Large intestine (tissue), 3 donors: ENCODE measurements around the gene CD300H. TPM values are rescaled to one million over a fixed set of nuclear protein-coding genes. Genes with fewer than 3 reads are reported as not detected.
"Not testable (repeated sequence)": the region's sequence is repeated elsewhere in the genome, so short reads cannot be mapped to it uniquely, and the experiment has no call there.

Experiments used
- DNase-seq, 2 donors: peaks; one replicate each; pipeline versions ENCODE4 v3.0.0 to v3.0.0-alpha.2; 2013
- H3K27ac ChIP-seq: one replicate; pipeline ENCODE4 v1.5.1; 2013; ENCODE audit warnings: low read length
- H3K27me3 ChIP-seq: 2 replicates; pipeline ENCODE4 v1.6.1; 2013; ENCODE audit warnings: low read length; ENCODE audit not compliant: control insufficient read depth, insufficient read depth
- H3K36me3 ChIP-seq: 2 replicates; pipeline ENCODE4 v1.6.1; 2013; ENCODE audit warnings: low read length; ENCODE audit not compliant: control insufficient read depth, insufficient read depth
- H3K4me1 ChIP-seq: one replicate; pipeline ENCODE4 v1.6.1; 2013; ENCODE audit warnings: low read length; ENCODE audit not compliant: control insufficient read depth, insufficient read depth
- H3K4me3 ChIP-seq: one replicate; pipeline ENCODE4 v1.5.1; 2013; ENCODE audit warnings: low read length
- H3K9me3 ChIP-seq: one replicate; pipeline ENCODE4 v1.6.1; 2013; ENCODE audit warnings: mild to moderate bottlenecking, low read depth, low read length, moderate library complexity; ENCODE audit not compliant: control insufficient read depth
- WGBS: methylation state at CpG from one replicate; pipeline ENCODE4 v1.1.5; 2013; ENCODE audit warnings: low lambda C conversion rate; ENCODE audit not compliant: insufficient coverage; 5-methylcytosine and 5-hydroxymethylcytosine counted together
- polyA plus RNA-seq: library from polyadenylated mRNA; unstranded; fragments of 120-200 nt; gene quantifications from one replicate; pipeline ENCODE4 v1.2.1, GENCODE V29; 2013

CD300H gene
- polyA plus RNA-seq, 1 donor, result 0.15 TPM

DNA sequence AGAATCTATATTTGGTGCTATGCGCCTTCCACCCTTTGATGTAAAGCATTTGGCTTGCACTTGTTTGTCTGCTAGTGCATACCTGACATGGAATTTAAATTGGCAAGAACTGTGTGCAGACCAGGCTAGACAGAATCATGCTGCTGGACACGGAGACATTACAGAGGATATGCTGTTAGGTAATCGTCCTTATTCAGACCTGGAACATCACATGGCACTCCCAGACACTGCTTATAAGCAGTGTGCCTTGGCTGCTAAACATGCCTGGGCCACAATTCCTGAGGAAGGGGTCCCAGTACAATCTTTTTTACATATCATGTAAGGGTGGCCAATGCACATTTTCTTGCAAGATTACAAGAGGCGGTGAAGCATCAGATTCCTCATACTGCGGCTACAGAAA, 18.4 kb upstream of the CD300H start:
- no peak overlapping the region for H3K4me3 ChIP-seq
- H3K27me3 ChIP-seq, result no peaks in the 10 kb centered on the region
- DNase-seq, result no peak
- H3K4me1 ChIP-seq, result no peaks in the 10 kb centered on the region
- WGBS, result no CpG with 5 or more reads among the region's 5 CpGs
- H3K27ac ChIP-seq, result no peak overlapping the region
- H3K9me3 ChIP-seq, result no peaks in the 10 kb centered on the region
- no peaks in the 10 kb centered on the region for H3K36me3 ChIP-seq

DNA sequence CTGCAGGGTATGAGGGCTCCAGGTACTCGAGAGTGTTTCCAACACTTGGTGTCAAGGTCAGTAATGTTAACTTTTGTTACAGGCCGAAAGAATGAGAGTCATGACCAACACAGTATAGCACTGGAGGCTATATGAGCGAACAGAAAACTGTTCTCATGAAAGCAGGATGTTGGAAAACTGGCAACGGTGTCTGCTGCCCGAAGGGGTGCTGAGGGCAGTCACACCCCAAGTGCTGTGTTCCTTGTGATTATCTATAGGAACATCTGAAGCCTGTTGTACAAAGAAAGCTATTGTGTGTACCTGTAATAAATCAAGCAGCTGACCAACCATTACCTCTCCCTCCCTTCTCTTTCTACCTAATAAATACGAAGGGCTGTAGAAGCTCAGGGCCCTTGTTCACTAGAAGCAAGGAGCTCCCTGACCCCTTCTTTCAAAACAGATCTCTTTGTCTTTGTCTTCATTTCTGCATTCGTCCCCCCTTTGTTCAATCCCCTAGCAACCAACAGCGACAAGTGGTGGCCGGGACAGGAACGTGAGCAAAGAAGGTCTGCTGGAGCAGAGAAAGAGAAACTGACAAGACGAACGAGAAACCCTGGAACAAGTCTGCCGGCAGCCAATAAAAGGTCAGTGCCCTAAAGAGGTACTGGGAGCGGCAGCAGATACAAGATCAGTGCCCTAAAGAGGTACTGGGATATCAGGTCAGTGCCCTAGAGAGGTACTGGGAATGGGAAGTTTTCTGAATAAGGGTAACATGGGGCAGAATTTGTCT, 17.2 kb upstream of the CD300H start:
- H3K4me3 ChIP-seq, result no peak overlapping the region
- no peak for DNase-seq

DNA sequence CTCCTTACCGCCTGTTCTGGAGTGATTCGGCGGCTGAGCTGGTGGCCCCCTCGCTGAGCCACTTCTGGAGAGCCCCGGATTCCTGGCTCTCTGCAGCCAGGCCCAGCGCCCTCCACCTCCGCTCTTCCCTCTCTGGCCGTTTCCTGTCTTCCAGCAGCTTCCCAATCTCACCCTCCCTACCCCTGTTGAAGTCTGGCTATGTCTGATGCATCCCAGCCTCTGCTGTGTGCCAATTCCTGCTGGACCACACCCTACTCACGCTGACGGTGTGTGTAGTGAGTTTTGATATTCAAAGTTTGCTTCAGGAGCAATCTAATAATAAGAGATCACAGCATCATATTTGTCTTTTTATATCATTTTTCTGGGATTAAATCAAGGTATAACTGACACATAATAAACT, 15.3 kb upstream of the CD300H start:
- Histone ChIP-seq H3K27me3 (no peaks in the 10 kb centered on the region), H3K9me3 (no peaks in the 10 kb centered on the region), H3K27ac (no peak overlapping the region), H3K4me3 (no peak overlapping the region), H3K4me1 (no peaks in the 10 kb centered on the region), H3K36me3 (no peaks in the 10 kb centered on the region)
- DNase-seq, result no peak
- WGBS, result 82% methylated on average over 2 of the region's 10 CpGs

More for the DNA sequence above, 17.2 kb upstream of the CD300H start:
- no peaks in the 10 kb centered on the region for H3K4me1 ChIP-seq
- H3K9me3 ChIP-seq, result no peaks in the 10 kb centered on the region
- no peaks in the 10 kb centered on the region for H3K36me3 ChIP-seq
- H3K27ac ChIP-seq, result no peak overlapping the region
- no CpG with 5 or more reads among the region's 14 CpGs for WGBS
- H3K27me3 ChIP-seq, result no peaks in the 10 kb centered on the region

DNA sequence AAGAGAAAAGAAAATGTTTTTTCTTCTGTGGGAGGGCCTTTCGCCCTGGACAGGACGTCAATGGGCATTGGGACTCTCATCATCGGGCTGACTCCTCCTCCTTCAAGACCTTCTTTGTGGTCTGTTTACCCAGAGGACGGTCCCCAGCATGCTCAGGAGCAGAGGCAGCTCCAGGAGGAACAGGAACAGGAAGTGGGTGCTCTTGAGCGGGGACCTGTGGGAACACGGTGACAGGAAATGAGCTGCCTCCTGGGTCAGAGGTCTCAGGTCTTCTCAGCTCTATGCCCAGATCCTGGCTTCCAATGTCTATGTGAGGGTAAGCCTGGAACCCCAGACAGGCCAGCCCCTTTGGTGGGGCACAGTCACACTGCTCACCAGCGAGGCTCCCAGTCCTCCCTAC, 12.6 kb upstream of the CD300H start:
- Histone ChIP-seq H3K4me3 (no peak overlapping the region), H3K27ac (no peak overlapping the region), H3K27me3 (no peaks in the 10 kb centered on the region), H3K9me3 (no peaks in the 10 kb centered on the region), H3K4me1 (no peaks in the 10 kb centered on the region), H3K36me3 (no peaks in the 10 kb centered on the region)
- no peak for DNase-seq
- WGBS, result 87% methylated on average over 3 of the region's 7 CpGs

DNA sequence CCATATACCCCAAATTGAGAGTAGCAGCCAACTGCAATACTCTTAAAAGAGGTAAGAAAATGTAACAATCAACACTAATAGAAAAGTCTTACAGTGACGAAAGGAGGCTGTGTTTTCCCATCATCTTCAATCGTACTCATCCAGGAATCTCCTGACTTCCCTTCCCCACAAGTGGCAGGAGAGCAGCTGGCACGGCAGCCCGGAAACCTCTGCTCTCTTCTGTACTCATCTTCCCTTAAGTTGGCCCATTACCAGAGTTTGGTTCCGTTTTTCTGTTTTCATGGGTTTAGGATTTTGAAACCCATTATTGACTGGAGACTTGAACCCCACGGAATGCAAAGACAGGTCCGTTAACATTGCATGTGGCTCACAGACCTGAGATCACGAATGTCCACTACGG, 11.7 kb upstream of the CD300H start:
- H3K27ac ChIP-seq, result no peak overlapping the region
- 100% methylated on average over 1 of the region's 9 CpGs for WGBS
- H3K9me3 ChIP-seq, result no peaks in the 10 kb centered on the region
- H3K36me3 ChIP-seq, result no peaks in the 10 kb centered on the region
- H3K4me3 ChIP-seq, result no peak overlapping the region
- H3K27me3 ChIP-seq, result no peaks in the 10 kb centered on the region
- DNase-seq, result no peak
- no peaks in the 10 kb centered on the region for H3K4me1 ChIP-seq

DNA sequence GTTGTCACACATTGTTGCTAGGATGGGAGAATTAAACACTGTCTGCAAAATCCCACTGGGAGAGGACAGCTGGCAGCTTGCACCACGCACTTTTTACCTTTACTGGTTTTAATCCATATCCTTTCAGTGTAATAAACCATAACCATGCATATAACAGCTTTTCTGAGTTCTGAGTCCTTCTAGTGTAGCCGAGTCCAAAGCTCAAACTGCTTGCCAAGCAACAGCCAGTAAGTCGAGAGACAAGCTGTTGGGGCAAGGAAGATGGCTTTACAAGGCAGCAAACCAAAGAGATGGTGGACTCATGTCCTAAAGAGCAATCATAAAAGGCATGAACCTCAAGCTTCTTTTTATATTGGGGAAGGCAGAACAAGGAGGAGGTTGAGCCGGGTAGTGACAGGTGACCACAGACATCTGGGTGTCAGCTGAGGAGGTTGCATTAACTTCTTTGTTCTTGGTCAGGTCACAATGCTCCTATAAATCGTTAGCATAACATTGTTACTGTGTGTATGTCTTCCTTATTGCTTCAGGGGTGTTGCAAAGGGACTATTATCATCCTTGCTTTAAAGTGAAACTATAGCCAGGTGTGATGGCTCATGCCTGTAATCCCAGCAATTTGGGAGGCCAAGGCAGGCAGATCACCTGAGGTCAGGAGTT, 7.3 kb upstream of the CD300H start:
- no peaks in the 10 kb centered on the region for H3K36me3 ChIP-seq
- peaks cover 2% of the 10 kb centered on the region for H3K27me3 ChIP-seq
- no peak overlapping the region for H3K27ac ChIP-seq
- H3K4me3 ChIP-seq, result no peak overlapping the region
- H3K4me1 ChIP-seq, result no peaks in the 10 kb centered on the region
- DNase-seq, result peak in 1 of 2 donors; percentile 16
- no CpG with 5 or more reads among the region's 5 CpGs for WGBS
- H3K9me3 ChIP-seq, result no peaks in the 10 kb centered on the region

DNA sequence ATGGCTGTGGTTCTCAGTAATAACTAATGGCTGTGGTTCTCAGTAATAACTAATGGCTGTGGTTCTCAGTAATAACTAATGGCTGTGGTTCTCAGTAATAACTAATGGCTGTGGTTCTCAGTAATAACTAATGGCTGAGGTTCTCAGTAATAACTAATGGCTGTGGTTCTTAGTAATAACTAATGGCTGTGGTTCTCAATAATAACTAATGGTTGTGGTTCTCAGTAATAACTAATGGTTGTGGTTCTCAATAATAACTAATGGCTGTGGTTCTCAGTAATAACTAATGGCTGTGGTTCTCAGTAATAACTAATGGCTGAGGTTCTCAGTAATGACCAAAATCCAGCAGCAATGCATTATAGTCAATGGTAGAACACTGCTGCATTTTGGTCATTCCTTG, 6.3 kb upstream of the CD300H start:
- H3K27me3 ChIP-seq, H3K4me3 ChIP-seq, H3K36me3 ChIP-seq, H3K4me1 ChIP-seq, H3K9me3 ChIP-seq, H3K27ac ChIP-seq, DNase-seq: not testable (repeated sequence)

DNA sequence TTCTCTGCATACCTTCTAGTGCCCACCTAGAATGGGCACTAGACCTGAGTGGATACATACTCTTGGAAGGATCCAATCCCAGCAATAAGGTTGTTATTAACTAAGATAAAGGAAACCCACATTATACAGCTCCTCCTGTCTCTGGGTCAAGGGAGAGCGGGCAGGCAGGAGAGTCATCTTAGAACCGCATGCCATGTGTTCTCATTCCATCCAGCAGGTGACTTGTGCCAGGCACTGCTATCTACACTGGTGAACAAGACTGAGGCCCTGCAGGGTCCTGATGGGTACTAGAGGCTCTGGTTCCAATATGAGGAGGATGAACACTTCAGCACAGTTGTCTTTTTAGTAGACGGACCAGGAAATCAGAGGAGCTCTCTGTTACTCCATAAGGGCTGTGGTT, 5.9 kb upstream of the CD300H start:
- H3K36me3 ChIP-seq, result no peaks in the 10 kb centered on the region
- H3K27ac ChIP-seq, result no peak overlapping the region
- peaks cover 2% of the 10 kb centered on the region for H3K27me3 ChIP-seq
- no CpG with 5 or more reads among the region's 3 CpGs for WGBS
- H3K4me1 ChIP-seq, result no peaks in the 10 kb centered on the region
- no peak for DNase-seq
- no peaks in the 10 kb centered on the region for H3K9me3 ChIP-seq
- H3K4me3 ChIP-seq, result no peak overlapping the region

DNA sequence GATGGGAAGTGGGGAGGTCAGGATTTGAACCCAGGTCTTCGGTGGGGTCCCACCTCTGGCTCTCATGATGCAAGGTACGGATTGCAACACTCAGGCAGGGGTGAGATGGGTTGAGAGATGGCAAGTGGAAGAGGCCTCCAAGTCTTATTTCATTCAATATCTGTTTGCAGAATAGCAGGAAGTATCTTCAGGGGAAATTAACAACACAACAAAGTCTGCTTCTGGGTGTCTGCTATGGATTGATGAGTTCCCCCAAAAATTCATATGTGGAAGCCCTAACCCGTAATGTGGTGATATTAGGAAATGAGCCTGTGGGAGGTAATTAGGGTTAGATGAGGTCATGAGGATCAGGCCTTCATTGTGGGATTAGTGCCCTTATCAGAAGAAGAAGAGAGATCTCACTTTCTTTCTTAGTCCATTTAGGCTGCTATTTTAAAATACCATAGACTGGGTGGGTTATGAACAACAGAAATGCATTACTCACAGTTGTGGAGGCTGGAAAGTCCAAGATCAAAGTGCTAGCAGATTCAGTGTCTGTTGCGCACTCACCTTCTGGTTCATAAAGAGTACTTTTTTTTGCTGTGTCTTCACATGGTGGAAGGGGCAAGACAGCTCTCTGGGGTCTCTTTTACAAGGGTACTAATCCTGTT, 4.4 kb upstream of the CD300H start:
- DNase-seq, result no peak
- Histone ChIP-seq H3K27ac (no peak overlapping the region), H3K36me3 (no peaks in the 10 kb centered on the region), H3K4me1 (no peaks in the 10 kb centered on the region), H3K4me3 (no peak overlapping the region), H3K27me3 (peaks cover 2% of the 10 kb centered on the region), H3K9me3 (no peaks in the 10 kb centered on the region)
- no CpG with 5 or more reads among the region's 4 CpGs for WGBS

DNA sequence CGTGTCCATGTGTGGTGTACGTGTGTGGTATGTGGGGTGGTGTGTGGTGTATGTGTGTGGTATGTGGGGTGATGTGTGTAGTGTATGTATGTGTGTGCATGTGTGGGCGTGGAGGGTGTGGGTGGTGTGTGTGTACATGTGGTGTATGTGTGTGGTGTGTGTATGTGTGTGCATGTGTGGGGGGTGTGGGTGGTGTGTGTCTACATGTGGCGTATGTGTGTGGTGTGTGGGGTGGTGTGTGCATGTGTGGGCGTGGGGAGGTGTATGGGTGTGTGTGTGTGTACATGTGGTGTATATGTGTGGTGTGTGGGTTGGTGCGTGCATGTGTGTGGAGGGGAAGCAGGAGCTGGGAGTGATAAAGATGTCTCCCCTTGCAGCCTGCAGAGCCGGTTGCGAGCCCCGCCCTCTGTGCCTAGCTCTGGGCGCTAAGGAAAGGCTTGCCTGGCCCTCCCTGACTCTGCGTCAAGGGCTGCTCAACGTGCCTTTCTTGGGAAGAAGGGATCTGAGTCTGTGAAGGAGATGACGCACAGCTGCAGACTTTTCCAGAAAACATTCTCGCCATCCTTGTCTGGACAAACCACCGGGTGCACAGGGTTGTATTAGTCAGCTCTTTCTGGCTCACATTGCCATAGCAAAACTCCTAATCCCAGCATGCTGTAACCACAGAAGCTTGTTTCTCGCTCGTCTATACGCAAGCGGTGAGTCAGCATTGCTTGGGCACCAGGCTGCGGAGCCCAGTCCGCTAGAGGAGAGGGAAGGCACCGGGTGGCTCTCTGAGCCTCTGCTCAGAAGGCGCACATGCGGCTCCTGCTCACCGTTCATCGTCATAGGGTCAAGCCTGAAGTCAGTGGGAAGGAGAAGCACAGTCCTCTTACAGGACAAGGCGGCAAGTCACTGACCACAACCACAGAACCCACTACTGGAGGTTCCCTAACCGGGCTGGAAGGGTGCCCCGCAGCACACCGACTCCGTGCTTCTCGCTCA, 2.0 kb upstream of the CD300H start:
- no peak overlapping the region for H3K27ac ChIP-seq
- no peak for DNase-seq
- no peaks in the 10 kb centered on the region for H3K4me1 ChIP-seq
- H3K4me3 ChIP-seq, result no peak overlapping the region
- H3K9me3 ChIP-seq, result no peaks in the 10 kb centered on the region
- H3K27me3 ChIP-seq, result peaks cover 2% of the 10 kb centered on the region
- WGBS, result 100% methylated on average over 1 of the region's 32 CpGs
- H3K36me3 ChIP-seq, result no peaks in the 10 kb centered on the region
